Measurements from ENCODE around the gene AGAP3.

Gene AGAP3

GRCh38 chr7:151089893-151090730 is 3.8 kb downstream of the AGAP3 start:
- peak; percentile 49 for DNase-seq (ENCODE audit: low read depth)
- no peak for TF ChIP-seq CTCF (conservative IDR thresholded peaks at IDR 0.05; ENCODE audit: control insufficient read depth, insufficient read depth, low read depth, low read length)
- no peak overlapping the region for H3K4me3 ChIP-seq (ENCODE audit: control insufficient read depth, low read depth, low read length)

GRCh38 chr7:151091003-151091402 is 4.7 kb downstream of the AGAP3 start:
- no peak for DNase-seq (ENCODE audit: low read depth)
- TF ChIP-seq CTCF (conservative IDR thresholded peaks at IDR 0.05; ENCODE audit: control insufficient read depth, insufficient read depth, low read depth, low read length), result no peak

GRCh38 chr7:151091431-151091830 is 5.2 kb downstream of the AGAP3 start:
- DNase-seq (ENCODE audit: low read depth), result peak; percentile 39

More at GRCh38 chr7:151091003-151091402, 4.7 kb downstream of the AGAP3 start:
- H3K4me3 ChIP-seq (ENCODE audit: control insufficient read depth, low read depth, low read length), result no peak overlapping the region

GRCh38 chr7:151091988-151092387 is 5.7 kb downstream of the AGAP3 start:
- DNase-seq (ENCODE audit: low read depth), result no peak
- no peak for TF ChIP-seq CTCF (conservative IDR thresholded peaks at IDR 0.05; ENCODE audit: control insufficient read depth, insufficient read depth, low read depth, low read length)
- no peak overlapping the region for H3K4me3 ChIP-seq (ENCODE audit: control insufficient read depth, low read depth, low read length)

More at GRCh38 chr7:151091431-151091830, 5.2 kb downstream of the AGAP3 start:
- TF ChIP-seq CTCF (conservative IDR thresholded peaks at IDR 0.05; ENCODE audit: control insufficient read depth, insufficient read depth, low read depth, low read length), result peak; percentile 66
- no peak overlapping the region for H3K4me3 ChIP-seq (ENCODE audit: control insufficient read depth, low read depth, low read length)

GRCh38 chr7:151093748-151094147 is 7.5 kb downstream of the AGAP3 start:
- no peak for TF ChIP-seq CTCF (conservative IDR thresholded peaks at IDR 0.05; ENCODE audit: control insufficient read depth, insufficient read depth, low read depth, low read length)
- DNase-seq (ENCODE audit: low read depth), result no peak
- no peak overlapping the region for H3K4me3 ChIP-seq (ENCODE audit: control insufficient read depth, low read depth, low read length)

- no peak for TF ChIP-seq CTCF (conservative IDR thresholded peaks at IDR 0.05; ENCODE audit: control insufficient read depth, insufficient read depth, low read depth, low read length)
- no peak overlapping the region for H3K4me3 ChIP-seq (ENCODE audit: control insufficient read depth, low read depth, low read length)
- DNase-seq (ENCODE audit: low read depth), result peak; percentile 58
Measured at GRCh38 chr7:151094675-151095074, 8.4 kb downstream of the AGAP3 start.
